Nephron (organoid): ENCODE data around the gene TBR1.

ENCODE experiments used
- H3K27ac Mint-ChIP-seq, 3 experiments: 2 replicates each; pipeline ENCODE4 v1.8.0; 2020; ENCODE audit warnings: mixed read lengths in 3 of 3, mild to moderate bottlenecking in 2 of 3, moderate library complexity in 1 of 3
- H3K27me3 Mint-ChIP-seq: 2 replicates; pipeline ENCODE4 v1.8.0; 2021; ENCODE audit warnings: low read depth, mild to moderate bottlenecking, moderate library complexity, mixed read lengths
- H3K36me3 Mint-ChIP-seq: 2 replicates; pipeline ENCODE4 v1.8.0; 2020; ENCODE audit warnings: low read depth, mixed read lengths
- H3K4me1 Mint-ChIP-seq: 2 replicates; pipeline ENCODE4 v1.8.0; 2020; ENCODE audit warnings: mixed read lengths
- H3K4me3 Mint-ChIP-seq, 3 experiments: 2 replicates each; pipeline ENCODE4 v1.8.0; 2020; ENCODE audit warnings: mild to moderate bottlenecking in 3 of 3, mixed read lengths in 3 of 3, moderate library complexity in 2 of 3
- H3K9me3 Mint-ChIP-seq: 2 replicates; pipeline ENCODE4 v1.8.0; 2020; ENCODE audit warnings: mixed read lengths
- CTCF ChIP-seq, 3 experiments: fragments of 200-600 bp; sonication (generic); IDR thresholded peaks; one replicate each; pipeline ENCODE4 v1.5.0; 2021; ENCODE audit warnings: antibody characterized with exemption in 3 of 3; ENCODE audit not compliant: unreplicated experiment in 3 of 3

TBR1 gene

GRCh38 chr2:161421686-161422085 lies 5.6 kb downstream of the TBR1 start:
- H3K9me3 Mint-ChIP-seq: peaks cover 2% of the 10 kb centered on the region
- H3K4me3 Mint-ChIP-seq: no peak overlapping the region
- H3K27me3 Mint-ChIP-seq: peaks cover 100% of the 10 kb centered on the region
- H3K27ac Mint-ChIP-seq: no peak overlapping the region
- no peak for TF ChIP-seq CTCF (IDR thresholded peaks at IDR 0.05; ENCODE audit: unreplicated experiment in 3 of 3)
- H3K36me3 Mint-ChIP-seq: no peaks in the 10 kb centered on the region
- peaks cover 44% of the 10 kb centered on the region for H3K4me1 Mint-ChIP-seq

DNA sequence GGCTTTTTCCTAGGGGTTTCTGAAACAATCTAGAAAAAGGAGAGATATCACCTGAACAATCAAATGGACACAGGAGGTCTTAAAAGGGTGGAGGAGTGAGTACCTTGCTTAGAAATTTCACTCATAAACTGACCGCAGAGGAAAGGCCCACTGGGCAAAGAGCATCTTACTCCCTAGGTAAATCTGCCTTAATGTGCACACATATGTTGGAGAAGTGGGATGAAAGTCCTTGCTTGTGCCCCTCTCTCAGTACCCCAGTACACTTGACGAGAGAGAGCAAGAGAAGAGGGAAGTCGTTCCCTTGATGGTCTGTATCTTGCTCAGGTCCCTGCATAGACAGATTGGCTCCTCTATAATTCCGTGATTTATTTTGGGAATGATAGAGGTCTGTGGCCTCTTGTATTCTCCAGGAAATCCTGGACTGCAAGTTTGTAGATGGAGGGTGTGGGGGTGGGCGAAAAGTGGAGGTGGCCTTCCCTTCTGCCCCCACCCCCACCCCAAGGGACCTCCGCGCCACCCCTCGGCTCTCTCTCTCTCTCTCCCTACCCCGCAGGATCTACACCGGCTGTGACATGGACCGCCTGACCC lies 6.8 kb downstream of the TBR1 start:
- Mint-ChIP-seq H3K4me1 (peaks cover 42% of the 10 kb centered on the region), H3K27ac (no peak overlapping the region), H3K27me3 (peaks cover 100% of the 10 kb centered on the region), H3K9me3 (peaks cover 7% of the 10 kb centered on the region), H3K4me3 (peak overlapping the region; percentile 61 to 72 (median 68)), H3K36me3 (no peaks in the 10 kb centered on the region)
- no peak for TF ChIP-seq CTCF (IDR thresholded peaks at IDR 0.05; ENCODE audit: unreplicated experiment in 3 of 3)

GRCh38 chr2:161423421-161424393 lies 7.6 kb downstream of the TBR1 start:
- Mint-ChIP-seq H3K36me3 (no peaks in the 10 kb centered on the region), H3K27me3 (peaks cover 99% of the 10 kb centered on the region), H3K4me3 (peak overlapping the region; percentile 70 to 72 (median 72)), H3K9me3 (peaks cover 7% of the 10 kb centered on the region), H3K27ac (no peak overlapping the region), H3K4me1 (peaks cover 34% of the 10 kb centered on the region)
- no peak for TF ChIP-seq CTCF (IDR thresholded peaks at IDR 0.05; ENCODE audit: unreplicated experiment in 3 of 3)

DNA sequence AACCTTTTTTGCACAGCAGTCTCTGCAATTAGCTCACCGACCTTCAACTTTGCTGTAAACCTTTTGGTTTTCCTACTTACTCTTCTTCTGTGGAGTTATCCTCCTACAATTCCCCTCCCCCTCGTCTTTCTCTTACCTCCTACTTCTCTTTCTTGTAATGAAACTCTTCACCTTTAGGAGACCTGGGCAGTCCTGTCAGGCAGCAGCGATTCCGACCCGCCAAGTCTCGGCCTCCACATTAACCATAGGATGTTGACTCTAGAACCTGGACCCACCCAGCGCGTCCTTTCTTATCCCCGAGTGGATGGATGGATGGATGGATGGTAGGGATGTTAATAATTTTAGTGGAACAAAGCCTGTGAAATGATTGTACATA lies 8.3 kb downstream of the TBR1 start:
- Mint-ChIP-seq H3K9me3 (peaks cover 7% of the 10 kb centered on the region), H3K27ac (no peak overlapping the region), H3K27me3 (peaks cover 99% of the 10 kb centered on the region), H3K4me1 (peaks cover 28% of the 10 kb centered on the region), H3K4me3 (peak overlapping the region; percentile 57 to 72 (median 70)), H3K36me3 (no peaks in the 10 kb centered on the region)
- no peak for TF ChIP-seq CTCF (IDR thresholded peaks at IDR 0.05; ENCODE audit: unreplicated experiment in 3 of 3)

DNA sequence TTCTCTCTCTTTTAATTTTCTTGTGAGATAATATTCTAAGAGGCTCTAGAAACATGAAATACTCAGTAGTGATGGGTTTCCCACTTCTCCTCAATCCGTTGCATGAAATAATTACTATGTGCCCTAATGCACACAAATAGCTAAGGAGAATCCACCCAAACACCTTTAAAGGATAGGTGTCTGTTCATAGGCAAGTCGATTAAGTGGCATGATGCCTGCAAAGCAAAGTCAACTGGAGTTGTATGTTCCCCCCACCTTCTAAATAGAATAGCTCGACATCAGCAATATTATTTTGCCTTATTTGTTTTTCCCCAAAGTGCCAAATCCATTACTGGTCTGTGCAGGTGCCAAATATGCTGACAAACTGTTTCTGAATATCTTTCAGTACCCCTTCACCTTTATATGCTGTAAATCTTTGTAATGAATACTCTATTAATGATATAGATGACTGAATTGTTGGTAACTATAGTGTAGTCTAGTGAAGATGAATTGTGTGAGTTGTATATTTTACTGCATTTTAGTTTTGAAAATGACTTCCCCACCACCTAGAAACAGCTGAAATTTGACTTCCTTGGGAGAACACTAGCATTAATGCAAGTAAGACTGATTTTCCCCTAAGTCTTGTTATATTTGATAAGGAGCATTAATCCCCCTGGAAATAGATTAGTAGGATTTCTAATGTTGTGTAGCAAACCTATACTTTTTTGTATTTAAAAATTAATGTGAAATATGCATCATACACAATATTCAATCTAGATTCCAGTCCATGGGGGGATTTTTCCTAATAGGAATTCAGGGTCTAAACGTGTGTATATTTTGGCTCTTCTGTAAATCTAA lies 9.0 kb downstream of the TBR1 start:
- H3K9me3 Mint-ChIP-seq: peaks cover 7% of the 10 kb centered on the region
- H3K27ac Mint-ChIP-seq: no peak overlapping the region
- peaks cover 27% of the 10 kb centered on the region for H3K4me1 Mint-ChIP-seq
- peak overlapping the region; percentile 57 to 72 (median 70) for H3K4me3 Mint-ChIP-seq
- H3K27me3 Mint-ChIP-seq: peaks cover 99% of the 10 kb centered on the region
- no peak for TF ChIP-seq CTCF (IDR thresholded peaks at IDR 0.05; ENCODE audit: unreplicated experiment in 3 of 3)
- H3K36me3 Mint-ChIP-seq: no peaks in the 10 kb centered on the region
